Mononuclear cell (primary cell): ENCODE data around the gene COQ10B. TPM values are rescaled to one million over a fixed set of nuclear protein-coding genes. Genes with fewer than 3 reads are reported as not detected.
"Not testable (repeated sequence)": the region's sequence is repeated elsewhere in the genome, so short reads cannot be mapped to it uniquely, and the experiment has no call there.

Source experiments
- H3K27me3 ChIP-seq: 2 replicates; pipeline ENCODE4 v1.6.0; 2011; ENCODE audit warnings: low read length, control low read depth; ENCODE audit not compliant: insufficient read depth
- H3K4me1 ChIP-seq: 2 replicates; pipeline ENCODE4 v1.5.1; 2011; ENCODE audit warnings: mild to moderate bottlenecking, low read length, control low read depth; ENCODE audit not compliant: insufficient read depth
- H3K4me3 ChIP-seq: 2 replicates; pipeline ENCODE4 v1.5.1; 2011; ENCODE audit warnings: mild to moderate bottlenecking, low read length, moderate library complexity
- H3K9me3 ChIP-seq: 2 replicates; pipeline ENCODE4 v1.5.1; 2011; ENCODE audit warnings: low read depth, mild to moderate bottlenecking, control low read depth, low read length
- total RNA-seq: library from RNA; depleted of rRNA; stranded (reverse); fragments of >200 nt; gene quantifications from one replicate; pipeline ENCODE4 v1.2.3, GENCODE V29; 2012

COQ10B gene
- total RNA-seq, result 109 TPM

DNA sequence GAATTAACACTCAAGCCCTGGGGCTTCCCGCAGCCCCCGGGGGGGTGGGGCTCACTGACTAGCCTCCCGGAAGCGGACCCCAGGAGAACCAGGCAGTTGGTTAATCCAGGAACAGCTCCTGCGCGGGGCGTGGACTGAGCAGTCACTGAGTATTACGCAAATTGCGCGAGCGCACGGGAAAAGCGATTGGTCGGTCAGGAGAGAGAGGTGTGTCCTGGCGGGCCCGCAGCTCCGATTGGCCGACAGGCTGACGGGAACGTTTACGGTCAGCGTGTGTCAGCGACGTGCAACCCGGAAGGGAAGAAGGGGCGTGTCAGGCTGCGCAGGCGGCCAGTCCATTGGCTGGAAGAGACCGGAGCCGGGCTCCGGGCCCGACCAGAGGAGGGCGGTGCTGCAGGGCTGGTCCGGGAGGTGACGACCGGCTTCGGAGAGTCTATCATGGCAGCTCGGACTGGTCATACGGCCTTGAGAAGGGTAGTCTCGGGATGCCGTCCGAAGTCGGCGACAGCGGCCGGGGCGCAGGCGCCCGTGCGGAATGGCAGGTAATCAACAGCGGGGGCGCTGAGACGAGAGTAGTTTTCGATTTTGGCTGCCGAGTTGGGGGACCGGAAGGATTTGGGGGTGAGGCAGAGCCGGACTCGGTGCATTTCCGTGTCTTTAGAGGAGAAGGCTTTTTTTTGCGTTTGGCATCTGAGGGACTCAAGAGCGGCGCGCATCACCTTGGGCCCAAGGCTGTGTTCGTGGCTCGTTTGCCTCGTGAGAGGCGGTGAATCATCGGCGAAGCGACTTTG lies at the start of gene COQ10B:
TSS of gene COQ10B (plus strand) at position 430 of the 791 bp plus-strand sequence. CDS start at position 439, 9 bp downstream.
- H3K27me3 ChIP-seq, result no peaks in the 10 kb centered on the region
- H3K4me1 ChIP-seq, result peaks cover 32% of the 10 kb centered on the region
- H3K9me3 ChIP-seq, result no peaks in the 10 kb centered on the region
- H3K4me3 ChIP-seq, result peak within 1 kb of the TSS; percentile 86

DNA sequence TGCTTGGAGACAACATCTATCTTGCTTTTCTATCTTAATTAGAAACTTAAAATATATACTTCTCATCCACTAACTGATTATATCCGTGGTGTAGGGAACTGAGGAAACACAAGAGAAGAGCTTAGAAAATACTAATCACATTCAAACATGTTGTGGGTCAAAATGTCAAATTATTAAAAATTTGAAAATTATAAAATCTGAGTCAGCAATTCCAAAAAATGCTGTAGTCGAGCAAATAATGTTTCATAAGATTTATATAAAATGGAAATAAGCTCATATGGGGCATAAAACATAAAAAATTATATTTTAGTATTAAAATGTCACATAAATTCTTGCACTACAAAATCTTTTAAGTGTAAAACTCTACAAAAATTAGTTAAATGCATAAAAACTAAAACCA lies 47.8 kb upstream of the COQ10B start:
- Histone ChIP-seq H3K27me3 (no peaks in the 10 kb centered on the region), H3K4me1 (no peaks in the 10 kb centered on the region), H3K4me3 (no peak overlapping the region), H3K9me3 (no peaks in the 10 kb centered on the region)

DNA sequence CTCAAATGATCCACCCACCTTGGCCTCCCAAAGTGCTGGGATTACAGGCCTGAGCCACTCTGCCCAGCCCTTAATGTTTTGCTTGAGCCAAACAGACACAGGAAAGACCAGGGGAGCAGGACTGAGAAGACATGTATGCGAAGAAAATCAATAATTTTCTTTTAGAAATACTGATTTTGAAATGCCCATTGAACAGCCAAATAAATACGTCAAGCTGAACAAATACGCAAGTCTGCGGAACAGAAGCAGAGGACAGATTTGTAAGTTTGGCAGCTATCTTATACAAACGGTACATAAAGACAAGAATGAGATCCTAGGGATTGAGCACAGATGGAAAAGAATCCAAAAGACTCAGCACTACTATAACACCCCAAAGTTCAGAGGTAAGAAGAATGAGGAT lies 39.3 kb upstream of the COQ10B start:
- Histone ChIP-seq H3K27me3 (no peaks in the 10 kb centered on the region), H3K4me1 (no peaks in the 10 kb centered on the region), H3K4me3 (no peak overlapping the region), H3K9me3 (no peaks in the 10 kb centered on the region)

DNA sequence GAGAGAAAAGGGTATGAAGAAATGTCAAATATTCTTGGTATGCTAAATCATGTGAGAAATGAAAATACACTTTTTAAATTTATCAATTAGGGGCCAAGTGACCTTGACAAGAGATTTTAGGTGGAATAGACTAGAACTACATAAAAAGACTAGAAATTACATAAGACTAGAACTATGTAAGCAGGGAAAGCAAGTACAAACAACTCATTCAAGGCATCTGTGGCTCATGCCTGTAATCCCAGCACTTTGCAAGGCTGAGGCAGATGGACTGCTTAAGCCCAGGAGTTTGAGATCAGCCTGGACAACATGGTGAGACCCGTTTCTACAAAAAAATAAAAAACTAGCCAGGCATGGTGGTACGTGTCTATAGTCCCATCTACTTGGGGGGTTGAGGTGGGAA lies 38.8 kb upstream of the COQ10B start:
- Histone ChIP-seq H3K9me3 (no peaks in the 10 kb centered on the region), H3K4me1 (no peaks in the 10 kb centered on the region), H3K4me3 (no peak overlapping the region), H3K27me3 (no peaks in the 10 kb centered on the region)

DNA sequence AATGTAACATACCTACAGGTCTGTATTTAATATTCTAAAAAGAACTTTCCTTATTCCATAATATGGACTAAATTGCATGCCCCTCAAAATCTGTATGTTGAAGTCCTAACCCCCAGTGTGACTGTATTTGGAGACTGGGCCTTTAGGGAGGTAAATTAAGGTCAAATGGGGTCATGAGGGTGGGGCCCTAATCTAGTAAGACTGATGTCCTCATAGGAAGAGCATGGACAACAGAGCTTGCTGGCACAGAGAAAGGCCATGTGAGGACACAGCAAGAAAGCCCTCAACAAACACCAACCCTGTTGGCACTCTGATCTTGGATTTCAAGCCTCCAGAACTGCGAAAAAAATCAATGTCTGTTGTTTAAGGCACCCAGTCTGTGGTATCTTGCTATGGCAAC lies 37.1 kb upstream of the COQ10B start:
- no peak overlapping the region for H3K4me3 ChIP-seq
- H3K4me1 ChIP-seq, result no peaks in the 10 kb centered on the region
- no peaks in the 10 kb centered on the region for H3K27me3 ChIP-seq
- H3K9me3 ChIP-seq, result no peaks in the 10 kb centered on the region

DNA sequence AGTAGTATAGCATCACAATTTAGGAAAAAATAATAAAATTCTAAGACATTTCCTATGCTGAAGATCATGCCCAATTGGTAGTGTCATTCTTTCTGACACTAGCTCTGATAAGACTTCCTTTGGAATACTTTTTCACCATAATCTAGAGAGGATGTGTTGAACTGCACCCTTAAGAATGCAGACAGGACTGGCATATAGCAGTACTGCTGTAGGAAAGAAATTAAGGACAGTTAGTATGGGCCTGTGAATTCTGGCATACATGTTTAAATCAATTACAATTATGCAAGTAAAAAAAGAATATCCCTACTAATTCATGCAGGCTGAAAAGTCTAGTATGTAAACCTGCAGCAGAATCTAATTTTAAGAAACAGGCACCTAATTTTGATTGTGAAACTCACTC lies 33.9 kb upstream of the COQ10B start:
- no peaks in the 10 kb centered on the region for H3K4me1 ChIP-seq
- no peaks in the 10 kb centered on the region for H3K27me3 ChIP-seq
- no peaks in the 10 kb centered on the region for H3K9me3 ChIP-seq
- H3K4me3 ChIP-seq, result no peak overlapping the region

DNA sequence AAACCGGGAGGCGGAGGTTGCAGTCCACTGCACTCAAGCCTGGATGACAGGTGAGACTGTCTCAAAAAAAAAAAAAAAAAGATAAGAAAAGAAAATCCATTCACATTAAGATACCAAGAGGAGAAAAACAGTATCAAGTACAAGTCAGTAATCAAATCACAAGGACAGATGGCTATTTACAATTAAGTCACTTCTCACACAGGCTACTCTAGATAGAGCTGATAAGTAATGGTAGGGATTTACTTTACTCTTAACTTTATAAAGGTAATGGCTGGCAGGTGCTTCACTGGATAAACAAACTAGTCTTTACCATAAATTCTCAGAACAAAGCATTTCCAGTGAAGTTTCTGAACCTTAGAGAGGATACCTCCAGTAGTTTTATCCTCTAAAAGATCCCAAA lies 30.0 kb upstream of the COQ10B start:
- Histone ChIP-seq H3K4me3 (no peak overlapping the region), H3K27me3 (no peaks in the 10 kb centered on the region), H3K4me1 (peaks cover 29% of the 10 kb centered on the region)

DNA sequence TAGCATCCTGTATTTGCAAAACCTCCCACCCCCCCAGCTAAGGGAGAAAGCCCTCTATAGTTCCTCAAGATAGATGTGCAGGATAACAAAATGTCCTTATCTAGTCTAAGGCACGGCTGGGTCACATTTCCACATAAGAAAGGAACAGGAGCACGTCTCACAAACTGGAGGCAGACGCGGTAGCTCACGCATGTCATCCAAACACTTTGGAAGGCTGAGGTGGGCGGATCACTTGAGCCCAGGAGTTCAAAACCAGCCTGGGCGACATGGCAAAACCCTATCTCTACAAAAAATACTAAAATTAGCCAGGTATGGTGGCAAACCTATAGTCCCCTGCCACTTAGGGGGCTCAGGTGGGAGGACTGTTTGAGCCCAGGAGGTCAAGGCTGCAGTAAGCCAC lies 27.8 kb upstream of the COQ10B start:
- Histone ChIP-seq H3K4me3 (no peak overlapping the region), H3K4me1 (peaks cover 42% of the 10 kb centered on the region), H3K27me3 (no peaks in the 10 kb centered on the region), H3K9me3 (no peaks in the 10 kb centered on the region)

More for the DNA sequence above, 30.0 kb upstream of the COQ10B start:
- H3K9me3 ChIP-seq, result no peaks in the 10 kb centered on the region

DNA sequence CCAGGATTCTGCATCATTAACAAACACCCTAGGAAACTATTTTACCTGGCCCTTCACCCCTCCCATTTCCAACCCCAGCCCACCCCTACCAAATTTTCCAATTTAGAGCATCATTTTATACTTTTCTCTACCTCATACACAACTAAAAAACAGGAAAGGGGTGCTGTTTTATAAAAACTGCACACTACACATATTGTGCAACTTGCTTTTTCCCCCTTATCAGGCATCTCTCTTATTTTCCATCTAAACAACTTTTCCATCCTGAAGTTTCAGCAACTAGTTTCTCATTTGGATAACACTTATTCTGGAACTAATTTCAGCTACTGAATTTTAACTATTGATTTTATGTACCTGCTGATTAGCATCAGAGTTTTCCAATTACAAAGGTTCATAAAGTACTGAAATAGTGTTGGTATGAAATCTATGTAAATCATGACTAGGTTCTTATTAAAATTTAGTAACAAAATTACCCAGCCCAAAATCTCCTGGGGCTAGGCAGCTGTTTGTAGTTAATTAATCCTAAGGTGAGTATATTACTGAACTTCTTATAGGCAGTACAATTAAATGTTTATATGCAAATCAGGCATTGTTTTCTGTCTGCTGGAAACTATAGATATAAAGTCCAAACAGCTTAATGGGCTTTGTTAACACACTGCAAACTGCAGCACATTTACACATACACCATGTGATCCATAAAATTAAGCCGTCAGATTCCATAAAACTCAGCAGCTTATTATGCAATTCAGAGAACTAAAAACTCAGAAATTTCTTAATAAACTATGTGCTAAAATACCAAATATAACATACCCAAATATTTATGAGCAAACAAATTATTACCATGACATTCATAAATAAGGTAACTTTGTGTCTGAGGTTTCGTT lies 26.4 kb upstream of the COQ10B start:
- H3K4me1 ChIP-seq, result peaks cover 56% of the 10 kb centered on the region
- H3K9me3 ChIP-seq, result no peaks in the 10 kb centered on the region
- no peaks in the 10 kb centered on the region for H3K27me3 ChIP-seq
- H3K4me3 ChIP-seq, result no peak overlapping the region

DNA sequence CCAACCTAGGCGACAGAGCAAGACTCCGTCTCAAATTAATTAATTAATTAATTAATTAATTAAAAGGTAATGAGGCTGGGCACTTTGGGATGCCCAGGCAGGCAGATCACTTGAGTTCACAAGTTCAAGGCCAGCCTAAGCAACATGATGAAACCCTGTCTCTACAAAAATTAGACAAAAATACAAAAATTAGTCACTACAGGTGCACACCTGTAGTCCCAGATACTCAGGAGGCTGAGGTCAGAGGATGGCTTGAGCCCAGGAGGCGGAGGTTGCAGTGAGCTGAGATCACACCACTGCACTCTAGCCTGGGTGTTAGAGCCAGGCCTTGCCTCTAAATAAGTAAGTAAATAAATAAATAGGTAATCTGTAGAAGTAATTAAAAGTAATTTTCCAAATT lies 25.4 kb upstream of the COQ10B start:
- no peaks in the 10 kb centered on the region for H3K27me3 ChIP-seq
- H3K4me3 ChIP-seq, result no peak overlapping the region
- peaks cover 66% of the 10 kb centered on the region for H3K4me1 ChIP-seq
- no peaks in the 10 kb centered on the region for H3K9me3 ChIP-seq

DNA sequence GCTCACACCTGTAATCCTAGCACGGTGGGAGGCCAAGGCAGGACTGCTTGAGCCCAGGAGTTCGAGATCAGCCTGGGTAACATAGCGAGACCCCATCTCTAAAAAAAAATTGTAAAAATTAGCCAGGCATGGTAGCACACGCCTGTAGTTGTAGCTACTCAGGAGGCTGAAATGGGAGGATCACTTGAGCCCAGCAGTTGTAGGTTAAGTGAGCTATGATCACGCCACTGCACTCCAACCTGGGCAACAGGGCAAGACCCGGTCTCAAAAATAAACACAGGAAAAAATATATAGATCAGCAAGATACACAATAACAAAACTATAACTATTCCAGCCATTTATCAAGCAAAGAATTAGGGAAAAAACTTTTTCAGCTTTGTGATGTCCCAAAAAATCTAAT lies 21.5 kb upstream of the COQ10B start:
- peaks cover 65% of the 10 kb centered on the region for H3K4me1 ChIP-seq
- H3K27me3 ChIP-seq, result no peaks in the 10 kb centered on the region
- no peaks in the 10 kb centered on the region for H3K9me3 ChIP-seq
- no peak overlapping the region for H3K4me3 ChIP-seq

DNA sequence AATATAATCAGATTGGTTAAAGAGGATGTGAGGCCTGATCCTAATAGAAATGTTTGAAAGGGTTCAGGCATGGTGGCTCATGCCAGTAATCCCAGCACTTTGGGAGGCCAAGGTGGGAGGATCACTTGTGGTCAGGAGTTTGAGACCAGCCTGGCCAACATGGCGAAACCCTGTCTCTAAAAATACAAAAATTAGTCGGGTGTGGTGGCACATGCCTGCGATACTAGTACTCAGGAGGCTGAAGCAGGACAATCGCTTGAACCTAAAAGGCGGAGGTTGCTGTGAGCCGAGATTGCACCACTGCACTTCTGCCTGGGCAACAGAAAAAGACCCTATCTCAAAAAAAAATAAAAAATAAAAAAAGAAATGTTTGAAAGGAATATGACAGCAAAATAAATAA lies 20.8 kb upstream of the COQ10B start:
- H3K4me3 ChIP-seq, H3K27me3 ChIP-seq, H3K9me3 ChIP-seq: not testable (repeated sequence)
- peaks cover 64% of the 10 kb centered on the region for H3K4me1 ChIP-seq

DNA sequence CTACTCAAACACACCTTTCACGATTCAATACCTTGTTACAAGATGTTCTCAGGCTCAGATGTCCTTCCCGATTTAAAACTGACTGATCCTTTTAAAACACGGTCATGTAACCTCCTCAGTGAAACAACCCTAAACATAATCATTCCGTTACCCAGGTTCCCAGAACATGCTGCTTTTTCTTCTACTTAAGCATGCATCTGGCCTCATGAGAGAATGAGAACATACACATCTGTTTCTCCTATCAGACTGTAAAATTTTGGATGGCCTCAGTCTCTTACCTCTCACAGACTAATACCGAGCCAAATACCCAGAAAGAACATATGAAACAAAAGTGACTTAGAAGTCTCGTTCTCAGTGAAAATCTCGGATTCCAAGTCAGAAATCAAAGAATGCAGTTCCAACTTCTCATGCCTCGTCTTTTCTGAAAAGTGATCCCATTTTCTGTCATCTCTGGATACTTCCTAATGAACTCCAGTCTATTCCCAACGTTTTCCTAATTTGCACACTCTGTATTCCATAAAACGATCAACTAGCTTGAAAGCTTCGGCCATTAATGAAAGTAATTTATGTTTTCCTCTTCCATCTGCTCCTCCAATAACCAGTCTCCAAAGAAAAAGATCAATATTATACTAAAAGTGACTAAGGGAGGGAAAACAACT lies 19.4 kb upstream of the COQ10B start:
- Histone ChIP-seq H3K27me3 (no peaks in the 10 kb centered on the region), H3K4me1 (peaks cover 51% of the 10 kb centered on the region), H3K4me3 (peak overlapping the region; percentile 92), H3K9me3 (no peaks in the 10 kb centered on the region)

DNA sequence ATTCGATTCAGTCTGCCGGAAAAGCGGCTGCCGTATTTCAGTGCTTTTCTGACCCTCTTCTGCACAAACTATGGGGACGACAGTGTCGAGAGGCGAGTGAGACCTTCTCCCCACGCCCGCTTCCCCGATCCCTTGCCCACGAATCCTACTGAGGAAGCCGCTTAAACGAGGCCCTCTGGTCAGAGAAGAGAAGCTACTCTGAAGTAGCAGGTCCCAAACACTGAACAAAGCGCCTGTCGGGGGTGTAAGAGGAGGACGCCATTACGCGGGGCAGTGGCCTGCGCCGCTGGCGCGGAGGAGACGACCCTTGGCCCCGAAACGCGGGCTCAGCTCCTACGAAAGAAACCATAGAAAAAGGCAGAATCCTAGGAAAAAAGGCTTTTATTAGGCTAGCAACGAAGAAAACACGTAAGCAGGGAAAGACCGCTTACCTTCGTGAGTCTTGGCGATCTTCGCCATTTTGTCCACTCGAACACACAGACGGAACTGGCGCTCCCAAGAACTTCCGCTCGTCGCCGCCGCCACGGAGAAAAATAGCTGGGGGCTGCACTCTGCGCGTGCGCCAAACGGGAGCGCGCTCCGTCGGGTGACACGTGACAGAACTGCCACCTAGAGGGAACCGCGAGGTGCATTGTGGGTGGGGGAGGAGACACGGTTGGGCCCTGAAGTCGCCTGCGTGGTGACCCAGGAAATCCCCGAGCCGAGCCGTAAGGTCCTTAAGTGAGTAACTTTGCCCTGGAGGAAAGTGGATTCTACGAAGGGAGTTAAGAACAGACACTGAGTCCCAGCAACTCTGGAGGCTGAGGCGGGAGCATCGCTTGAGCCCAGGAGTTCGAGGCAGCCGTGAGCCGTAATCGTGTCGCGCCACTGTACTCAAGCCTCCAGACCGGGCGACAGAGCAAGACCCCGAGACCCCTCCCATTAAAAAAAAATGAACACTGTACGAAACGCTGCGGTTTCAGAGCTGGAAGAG lies 18.5 kb upstream of the COQ10B start, which contains the start of gene SF3B1:
TSS of gene SF3B1 (minus strand) at position 488 of the 973 bp plus-strand sequence. CDS start at position 459, 29 bp downstream.
- Histone ChIP-seq H3K4me3 (peak within 1 kb of the TSS; percentile 92), H3K4me1 (peaks cover 47% of the 10 kb centered on the region), H3K9me3 (no peaks in the 10 kb centered on the region), H3K27me3 (no peaks in the 10 kb centered on the region)
